Non-pigmented ciliary epithelial cell (primary cell): ENCODE measurements around the gene SART3.
"Not testable (repeated sequence)": the region's sequence is repeated elsewhere in the genome, so short reads cannot be mapped to it uniquely, and the experiment has no call there.

ENCODE experiments used
- DNase-seq: peaks from one replicate; pipeline ENCODE4 v3.0.0-alpha.2; 2010; ENCODE audit warnings: low read depth

The SART3 gene

GRCh38 chr12:108580531-108580930 is 19.6 kb upstream of the SART3 start:
- no peak for DNase-seq

GRCh38 chr12:108578813-108579212 is 17.8 kb upstream of the SART3 start:
- DNase-seq: no peak

GRCh38 chr12:108578264-108578663 is 17.3 kb upstream of the SART3 start:
- no peak for DNase-seq

GRCh38 chr12:108577458-108577857 is 16.5 kb upstream of the SART3 start:
- no peak for DNase-seq

- DNase-seq: no peak
These were observed 15.8 kb upstream of the SART3 start for GRCh38 chr12:108576660-108577234.

GRCh38 chr12:108575199-108575912 is 14.4 kb upstream of the SART3 start:
- no peak for DNase-seq

GRCh38 chr12:108574276-108574675 is 13.3 kb upstream of the SART3 start:
- not testable (repeated sequence) for DNase-seq

- DNase-seq: no peak
These were observed 12.3 kb upstream of the SART3 start for GRCh38 chr12:108573317-108573716.

- DNase-seq: no peak
These were observed 11.3 kb upstream of the SART3 start for GRCh38 chr12:108572166-108572790.

GRCh38 chr12:108571609-108572165 is 10.7 kb upstream of the SART3 start:
- no peak for DNase-seq

- no peak for DNase-seq
These were observed 10.0 kb upstream of the SART3 start for GRCh38 chr12:108570743-108571608.

GRCh38 chr12:108568338-108569154 is 7.6 kb upstream of the SART3 start:
- DNase-seq: no peak

- no peak for DNase-seq
These were observed 6.7 kb upstream of the SART3 start for GRCh38 chr12:108567406-108568337.

- no peak for DNase-seq
These were observed 5.5 kb upstream of the SART3 start for GRCh38 chr12:108566452-108566851.

- DNase-seq: no peak
These were observed 5.0 kb upstream of the SART3 start for GRCh38 chr12:108565976-108566375.

- no peak for DNase-seq
These were observed 4.2 kb upstream of the SART3 start for GRCh38 chr12:108565146-108565545.

GRCh38 chr12:108564724-108565123 is 3.8 kb upstream of the SART3 start:
- DNase-seq: no peak

GRCh38 chr12:108563804-108564151 is 2.8 kb upstream of the SART3 start:
- no peak for DNase-seq

GRCh38 chr12:108563136-108563803 is 2.3 kb upstream of the SART3 start:
- peak; percentile 65 for DNase-seq
